A204.1 (cell line): ENCODE data around the gene ZNF268.
A peak's percentile ranks its signal among the peaks of the same experiment; 100 is the strongest.

ENCODE experiments used
- FAIRE-seq: peaks from 2 replicates; lab custom pipeline; 2012; peaks lifted over from hg19 to GRCh38; lab: Jason Lieb, UNC

ZNF268 gene

DNA sequence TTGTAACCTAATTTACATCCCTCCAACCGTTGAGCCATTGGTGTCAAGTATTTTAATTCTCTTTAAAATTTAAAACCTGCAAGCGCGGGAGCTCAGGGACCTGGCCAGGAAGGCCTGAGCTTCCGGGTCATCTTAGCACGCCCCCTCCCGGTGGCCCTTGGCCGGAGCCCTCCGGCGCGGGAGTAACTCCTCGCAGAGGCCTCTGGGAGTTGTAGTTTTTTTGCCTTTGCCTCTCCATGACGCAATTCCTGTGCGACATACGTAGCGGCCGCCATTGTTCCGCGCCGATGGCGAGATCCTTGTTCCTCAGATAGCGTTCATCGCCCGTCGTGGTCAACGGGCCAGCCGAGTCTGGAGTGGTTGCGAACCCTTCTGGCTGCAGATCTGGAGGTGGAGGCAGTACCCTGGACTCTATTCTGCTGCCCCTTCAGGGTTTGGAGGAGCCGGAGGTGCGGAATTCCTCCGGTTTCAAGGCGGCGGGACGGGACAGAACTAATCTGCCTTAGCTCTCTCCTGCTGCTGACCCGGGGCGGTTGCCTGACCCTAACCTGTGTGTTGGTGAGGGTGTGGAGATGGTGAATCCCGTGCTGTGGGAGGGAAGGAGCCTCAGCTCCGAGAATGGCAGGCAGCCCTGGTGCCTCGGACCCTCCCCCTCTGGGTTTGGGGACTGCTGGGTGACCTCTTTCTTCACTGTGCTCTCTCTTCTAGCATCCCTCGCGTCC is at the start of gene ZNF268:
Gene ZNF268, plus strand, starts transcription at position 258 of the 722 bp plus-strand sequence. CDS start 503 bp downstream, outside the sequence.
- peak; percentile 43 for FAIRE-seq

DNA sequence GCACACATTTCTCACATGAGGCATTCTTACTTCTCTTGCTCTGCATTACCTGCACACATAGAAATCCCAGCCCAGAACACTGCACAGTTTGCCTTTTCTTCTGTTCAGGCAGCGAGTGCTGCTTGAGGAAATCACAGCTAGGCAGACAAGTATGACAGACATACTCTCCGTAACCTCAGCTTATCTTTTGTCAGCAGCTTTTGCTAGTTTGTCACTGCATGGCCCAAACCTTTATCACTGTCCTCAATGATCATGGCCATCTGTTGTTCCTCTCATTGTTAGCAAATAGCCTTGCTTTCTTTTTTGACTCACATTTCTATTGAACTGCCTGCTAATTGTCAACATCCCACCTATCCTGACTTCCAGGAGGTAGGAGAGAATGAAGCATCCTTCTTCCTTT is 45.5 kb upstream of the ZNF268 start:
- FAIRE-seq = no peak

DNA sequence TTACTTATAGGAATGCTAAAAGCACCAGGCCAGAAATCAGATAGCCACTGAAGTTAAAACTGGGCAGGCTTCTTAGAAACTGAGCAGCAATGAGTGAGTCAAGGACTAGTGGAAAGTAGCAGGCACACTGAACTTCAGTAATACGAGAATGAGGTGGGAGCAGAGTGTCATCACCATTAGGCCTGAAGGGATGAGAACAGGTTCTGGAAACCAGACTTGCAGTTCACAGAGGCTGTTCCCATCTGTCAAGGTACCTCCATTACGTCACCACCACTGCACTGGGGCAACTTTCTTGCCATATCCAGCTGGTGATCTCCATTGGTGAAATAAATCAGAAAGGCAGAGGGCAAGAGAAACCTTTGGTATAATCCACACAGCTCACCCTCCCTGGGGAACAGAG is 35.3 kb upstream of the ZNF268 start:
- FAIRE-seq = no peak

- no peak for FAIRE-seq
These were observed 25.1 kb upstream of the ZNF268 start for GRCh38 chr12:133156125-133156690.

- FAIRE-seq = no peak
These were observed 15.5 kb upstream of the ZNF268 start for GRCh38 chr12:133165776-133166175.

DNA sequence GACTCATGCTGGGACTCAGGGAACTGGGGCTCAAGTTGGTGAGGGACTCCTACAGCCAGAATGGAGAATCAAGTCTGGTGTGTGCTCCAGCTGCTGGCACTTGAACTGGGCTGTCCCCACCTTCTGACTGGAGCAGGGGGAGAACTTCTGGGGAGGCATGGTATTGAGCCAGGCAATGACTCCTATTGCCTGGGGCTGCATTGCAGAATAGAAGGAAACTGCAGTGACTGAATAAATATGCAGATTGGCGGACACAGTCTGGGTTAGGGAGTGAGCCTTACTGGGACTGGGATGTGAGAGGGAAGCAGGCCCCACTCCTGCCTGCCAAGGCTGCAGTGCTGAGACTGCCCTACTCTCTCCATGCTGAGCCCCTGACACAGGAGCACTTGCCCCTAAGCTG is 8.8 kb upstream of the ZNF268 start:
- no peak for FAIRE-seq

- FAIRE-seq = no peak
These were observed 6.4 kb upstream of the ZNF268 start for GRCh38 chr12:133174901-133175300.

DNA sequence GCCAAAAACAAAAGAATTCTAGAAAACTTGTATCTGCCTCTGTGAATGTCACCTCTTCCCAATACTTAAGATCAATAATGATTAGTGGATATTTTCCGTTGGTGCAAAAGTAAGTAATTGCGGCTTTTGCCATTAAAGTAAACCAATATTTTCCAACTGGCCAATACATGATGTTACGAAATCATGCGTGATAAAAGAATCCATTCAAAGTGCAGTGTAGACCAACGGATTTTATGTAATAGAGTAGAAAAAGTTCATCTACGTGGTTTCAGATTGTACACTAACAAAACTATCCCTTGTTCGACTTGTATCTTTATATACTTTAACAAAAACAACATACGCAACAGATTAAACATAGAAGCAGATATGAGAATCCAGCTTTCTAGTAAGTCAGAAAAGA is 626 bp upstream of the ZNF268 start:
- peak; percentile 6 for FAIRE-seq

- FAIRE-seq = no peak
These were observed 8.9 kb downstream of the ZNF268 start for GRCh38 chr12:133190176-133190575.

DNA sequence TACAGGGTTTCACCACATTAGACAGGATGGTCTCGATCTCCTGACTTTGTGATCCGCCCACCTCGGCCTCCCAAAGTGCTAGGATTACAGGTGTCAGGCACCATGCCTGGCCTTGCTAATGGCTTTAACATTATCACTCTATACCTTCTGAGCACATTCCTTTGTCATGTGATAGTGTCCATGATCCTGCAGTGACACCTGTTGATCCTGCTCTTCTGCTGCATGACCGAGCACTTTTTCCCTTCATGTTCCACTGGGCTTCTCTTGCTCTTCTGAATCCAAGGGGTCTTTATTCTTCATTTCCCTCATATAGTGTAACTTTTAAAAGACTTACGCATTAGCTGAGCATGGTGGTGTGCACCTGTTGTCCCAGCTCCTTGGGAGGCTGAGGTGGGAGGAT is 11.6 kb downstream of the ZNF268 start:
- no peak for FAIRE-seq

- FAIRE-seq = no peak
These were observed 20.6 kb downstream of the ZNF268 start for GRCh38 chr12:133201888-133202287.

GRCh38 chr12:133202493-133203343 is 21.4 kb downstream of the ZNF268 start:
- no peak for FAIRE-seq

- no peak for FAIRE-seq
These were observed 22.3 kb downstream of the ZNF268 start for GRCh38 chr12:133203344-133204263.

DNA sequence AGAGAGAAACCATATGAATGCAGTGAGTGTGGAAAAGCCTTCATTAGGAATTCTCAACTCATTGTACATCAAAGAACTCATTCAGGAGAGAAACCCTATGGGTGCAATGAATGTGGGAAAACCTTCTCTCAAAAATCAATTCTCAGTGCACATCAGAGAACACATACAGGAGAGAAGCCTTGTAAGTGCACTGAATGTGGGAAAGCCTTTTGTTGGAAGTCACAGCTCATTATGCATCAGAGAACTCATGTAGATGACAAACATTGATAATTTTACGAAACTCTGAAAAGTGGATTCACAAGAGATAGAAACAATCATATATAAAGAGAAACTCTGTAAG is 22.9 kb downstream of the ZNF268 start:
- no peak for FAIRE-seq

DNA sequence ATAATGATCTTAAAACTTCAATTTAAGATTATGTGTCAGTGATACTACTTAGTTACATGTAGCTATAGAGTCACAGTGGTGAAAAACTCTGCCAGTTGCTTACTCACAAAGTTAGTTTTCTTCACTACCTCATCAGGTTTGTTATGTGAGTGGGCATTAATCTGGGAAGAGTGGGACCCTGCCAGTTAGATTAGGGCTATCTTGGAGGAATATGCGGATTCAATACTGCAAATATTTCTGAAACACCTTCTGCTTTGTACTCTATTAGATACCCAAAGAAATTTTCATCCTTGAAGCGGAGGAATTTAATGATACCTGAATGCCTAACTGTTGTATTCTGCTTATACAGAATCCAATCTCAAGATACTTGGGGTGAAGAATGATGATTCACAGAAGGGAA is 25.1 kb downstream of the ZNF268 start:
- no peak for FAIRE-seq

DNA sequence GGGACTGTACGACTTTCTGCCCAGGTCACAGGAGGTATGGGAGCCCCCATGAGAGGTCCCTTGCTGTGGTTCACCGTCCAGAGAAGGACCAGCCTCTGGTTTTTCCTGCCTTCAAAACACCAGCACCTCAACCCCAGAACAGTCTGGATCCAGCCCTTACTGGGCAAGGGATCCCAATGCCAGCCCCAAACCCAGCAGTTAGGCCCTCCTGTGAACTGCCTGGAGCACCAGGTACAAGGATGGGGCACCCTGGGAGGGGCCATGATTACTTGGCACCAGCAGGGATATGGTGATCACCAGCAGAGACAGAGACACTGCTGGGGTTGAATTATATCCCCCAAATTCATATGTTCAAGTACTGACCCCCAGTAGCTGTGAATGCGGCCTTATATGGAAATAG is 34.4 kb downstream of the ZNF268 start:
- FAIRE-seq = no peak

DNA sequence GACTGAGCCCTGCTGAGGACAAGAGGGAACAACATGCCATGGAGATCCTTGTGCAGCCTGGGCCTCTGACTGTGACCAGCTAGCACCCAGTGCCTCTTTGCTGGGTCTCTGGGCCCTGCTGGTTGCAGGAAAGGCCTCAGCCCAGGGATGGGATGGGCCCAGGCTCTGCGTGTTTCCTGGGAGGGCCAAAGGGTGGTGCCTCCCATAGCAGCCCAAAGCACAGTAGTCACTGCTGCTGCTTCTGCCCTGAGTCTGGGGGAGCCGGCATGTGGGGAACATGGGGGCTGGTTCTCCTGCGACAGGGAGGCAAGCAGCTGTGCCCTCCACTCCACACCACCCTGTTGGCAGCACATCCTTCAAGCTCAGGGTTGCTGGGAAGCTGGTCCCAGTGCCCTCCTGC is 35.9 kb downstream of the ZNF268 start:
- no peak for FAIRE-seq

- FAIRE-seq = no peak
These were observed 39.2 kb downstream of the ZNF268 start for GRCh38 chr12:133220521-133220920.

GRCh38 chr12:133221241-133221640 is 39.9 kb downstream of the ZNF268 start:
- FAIRE-seq = no peak

GRCh38 chr12:133222211-133222610 is 40.9 kb downstream of the ZNF268 start:
- FAIRE-seq = no peak

- no peak for FAIRE-seq
These were observed 44.2 kb downstream of the ZNF268 start for GRCh38 chr12:133225527-133225926.

DNA sequence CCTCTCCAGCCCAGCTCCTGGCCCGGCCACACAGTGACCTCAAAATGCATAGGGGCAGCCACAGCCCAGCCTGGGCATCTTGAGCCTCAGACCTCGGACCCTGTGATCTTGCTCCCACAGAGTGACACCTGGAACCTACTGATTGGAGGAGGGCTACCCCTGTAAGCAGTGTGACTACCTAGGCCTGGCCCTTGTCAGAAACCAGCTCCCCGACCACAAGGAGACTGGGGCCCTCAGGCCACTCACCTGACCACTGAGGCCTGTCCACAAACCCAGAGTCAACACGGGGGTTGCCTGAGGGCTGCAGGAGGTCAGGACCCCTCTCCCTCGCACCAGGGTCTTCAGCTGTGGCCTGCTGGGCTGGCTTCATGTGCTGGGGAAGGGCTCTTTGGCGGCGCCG is 45.4 kb downstream of the ZNF268 start:
- no peak for FAIRE-seq
